Pancreas (tissue), 10 donors: ENCODE results near the gene THOP1. TPM values are rescaled to one million over a fixed set of nuclear protein-coding genes. Genes with fewer than 3 reads are reported as not detected.
"Not testable (repeated sequence)": the region's sequence is repeated elsewhere in the genome, so short reads cannot be mapped to it uniquely, and the experiment has no call there.

Source experiments
- ATAC-seq, 4 donors: fragments of 200-7000 bp; cut with Tn5 transposase; one replicate each; pipeline versions ENCODE4 v1.8.0 to v1.9.1; 2020; ENCODE audit warnings: mild to moderate bottlenecking in 4 of 4, moderate library complexity in 4 of 4
- DNase-seq, 6 donors: peaks; one replicate each; pipeline ENCODE4 v3.0.0-alpha.2; 2020
- FAIRE-seq: peaks from 2 replicates; lab custom pipeline; 2012; peaks lifted over from hg19 to GRCh38; lab: Jason Lieb, UNC
- H3K27ac ChIP-seq, 4 donors: fragments of 200-600 bp; sonication (generic); 1 replicate in 3 of 4; 2 replicates in 1 of 4; pipeline versions ENCODE4 v1.5.0 to v1.8.0; 2020
- H3K27me3 ChIP-seq, 4 donors: fragments of 200-600 bp; one replicate each; pipeline ENCODE4 v1.8.0; 2021
- H3K36me3 ChIP-seq, 3 donors: fragments of 200-600 bp; sonication (generic) in 1 of 3; one replicate each; pipeline versions ENCODE4 v1.5.0 to v1.8.0; 2020 to 2021
- H3K4me1 ChIP-seq, 3 donors: fragments of 200-600 bp; one replicate each; pipeline ENCODE4 v1.8.0; 2021
- H3K4me3 ChIP-seq, 4 donors: fragments of 200-600 bp; sonication (generic) in 2 of 4; one replicate each; pipeline versions ENCODE4 v1.5.0 to v1.8.0; 2020 to 2021
- H3K9me3 ChIP-seq, 4 donors: fragments of 200-600 bp; one replicate each; pipeline ENCODE4 v1.8.0; 2021
- WGBS, 2 donors: extraction: QIAGEN DNeasy Blood & Tissue Kit; methylation state at CpG; one replicate each; pipeline ENCODE4 v1.1.7; 2013; 5-methylcytosine and 5-hydroxymethylcytosine counted together
- intact Hi-C, 3 donors: fragments of 100-400 bp; cut with DNase I; formaldehyde crosslinking; loops; one replicate each; pipeline versions ENCODE4 v1.11.1 to v1.14.2; 2022
- polyA plus RNA-seq, 2 donors: library from polyadenylated mRNA; stranded (reverse); fragments of 200-250 nt; gene quantifications; one replicate each; pipeline ENCODE4 v1.2.3, GENCODE V29; 2013
- total RNA-seq, 6 donors: library from RNA; stranded (reverse); fragmentation: NEBNext Ultra II Directional in 4 of 6; extraction: Animal tissue kit (Norgen Biotek cat#: 25700) in 4 of 6; gene quantifications; one replicate each; pipeline versions ENCODE4 v1.2.1 to v1.2.4, GENCODE V29; 2021 to 2023
- TF ChIP-seq, protein P1 (sequence below), 4 donors: fragments of 200-600 bp; sonication (generic) in 3 of 4; IDR thresholded peaks; one replicate each; pipeline versions ENCODE4 v1.5.0 to v1.8.0; 2021; ENCODE audit warnings: antibody characterized with exemption in 4 of 4
- donor health status: healthy with polysubstance abuse.
- donor health status: DM: no; HTN: no; CAD: no; lungs with moderate emphysema.
- donor health status: DM: no; HTN: no; CAD: no.
- donor health status: control.
- donor health status: control.
- donor health status: Bipolar disorder and iron deficiency.
- donor health status: DM: yes; HTN: yes; CAD: no.
- donor health status: DM: no; HTN: no; CAD: no.
- donor health status: DM: no; HTN: no; CAD: no.
- donor health status: DM: yes; HTN: yes; CAD: no.

THOP1 gene
- total and polyA plus RNA-seq, 8 donors = 11.6 to 124 (median 20.5) TPM

DNA sequence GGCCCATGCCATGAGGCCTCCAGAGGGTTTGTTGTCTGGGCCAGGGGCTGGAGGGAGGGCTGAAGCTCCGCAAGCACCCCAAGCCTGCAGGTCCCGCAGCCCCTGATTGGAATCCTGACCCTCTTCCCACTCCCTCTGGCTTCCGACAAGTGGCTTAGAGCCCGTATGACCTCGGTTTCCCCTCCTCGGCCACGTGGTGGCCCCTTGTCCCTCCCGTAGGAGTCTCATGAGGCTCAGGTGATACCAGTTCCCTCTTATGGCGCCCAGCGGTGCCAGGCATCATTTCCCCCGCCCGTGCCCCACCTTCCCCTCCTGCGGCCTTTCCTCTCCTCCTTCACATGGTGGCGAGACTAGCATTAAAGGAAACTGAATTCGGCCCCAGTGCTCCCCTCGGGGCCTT is 6.1 kb downstream of the THOP1 start:
- Histone ChIP-seq H3K4me3 (no peak overlapping the region), H3K27me3 (no peaks in the 10 kb centered on the region), H3K4me1 (no peaks in the 10 kb centered on the region), H3K9me3 (no peaks in the 10 kb centered on the region), H3K36me3 (no peaks in the 10 kb centered on the region), H3K27ac (no peak overlapping the region)
- intact Hi-C loops = no loop called here
- DNase-seq = no peak
- TF ChIP-seq, protein P1, sequence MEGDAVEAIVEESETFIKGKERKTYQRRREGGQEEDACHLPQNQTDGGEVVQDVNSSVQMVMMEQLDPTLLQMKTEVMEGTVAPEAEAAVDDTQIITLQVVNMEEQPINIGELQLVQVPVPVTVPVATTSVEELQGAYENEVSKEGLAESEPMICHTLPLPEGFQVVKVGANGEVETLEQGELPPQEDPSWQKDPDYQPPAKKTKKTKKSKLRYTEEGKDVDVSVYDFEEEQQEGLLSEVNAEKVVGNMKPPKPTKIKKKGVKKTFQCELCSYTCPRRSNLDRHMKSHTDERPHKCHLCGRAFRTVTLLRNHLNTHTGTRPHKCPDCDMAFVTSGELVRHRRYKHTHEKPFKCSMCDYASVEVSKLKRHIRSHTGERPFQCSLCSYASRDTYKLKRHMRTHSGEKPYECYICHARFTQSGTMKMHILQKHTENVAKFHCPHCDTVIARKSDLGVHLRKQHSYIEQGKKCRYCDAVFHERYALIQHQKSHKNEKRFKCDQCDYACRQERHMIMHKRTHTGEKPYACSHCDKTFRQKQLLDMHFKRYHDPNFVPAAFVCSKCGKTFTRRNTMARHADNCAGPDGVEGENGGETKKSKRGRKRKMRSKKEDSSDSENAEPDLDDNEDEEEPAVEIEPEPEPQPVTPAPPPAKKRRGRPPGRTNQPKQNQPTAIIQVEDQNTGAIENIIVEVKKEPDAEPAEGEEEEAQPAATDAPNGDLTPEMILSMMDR (IDR thresholded peaks at IDR 0.05) = no peak
- 90 to 97% methylated on average over 13 to 16 of the region's 16 CpGs for WGBS, 2 donors
- ATAC-seq = no peak
- no peak for FAIRE-seq

DNA sequence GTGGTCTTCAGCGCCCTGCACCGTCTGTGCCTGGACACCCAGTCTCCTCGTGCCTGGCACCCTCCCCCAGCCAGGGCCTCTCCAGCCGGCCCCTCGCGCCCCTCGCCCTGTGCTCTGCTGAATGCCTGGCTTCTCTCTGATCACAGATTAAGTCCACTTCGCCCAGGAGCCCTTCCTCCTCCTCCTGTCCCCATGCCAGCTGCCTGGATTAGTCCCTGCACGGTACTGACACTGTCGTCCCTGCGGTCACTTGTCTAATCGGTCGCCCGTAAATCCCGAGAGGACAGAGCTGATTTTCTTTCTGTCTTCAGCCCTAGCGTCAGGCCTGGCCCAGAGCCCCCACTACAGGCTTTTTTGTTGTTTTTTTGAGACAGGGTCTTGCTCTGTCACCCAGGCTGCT is 6.6 kb downstream of the THOP1 start:
- Histone ChIP-seq H3K9me3 (no peaks in the 10 kb centered on the region), H3K27me3 (no peaks in the 10 kb centered on the region), H3K27ac (no peak overlapping the region), H3K36me3 (no peaks in the 10 kb centered on the region), H3K4me3 (no peak overlapping the region), H3K4me1 (no peaks in the 10 kb centered on the region)
- intact Hi-C loops = no loop called here
- DNase-seq (no peak), ATAC-seq (no peak), FAIRE-seq (no peak)
- TF ChIP-seq, protein P1 (IDR thresholded peaks at IDR 0.05) = no peak
- 87 to 94% methylated on average over 16 of the region's 16 CpGs for WGBS, 2 donors

DNA sequence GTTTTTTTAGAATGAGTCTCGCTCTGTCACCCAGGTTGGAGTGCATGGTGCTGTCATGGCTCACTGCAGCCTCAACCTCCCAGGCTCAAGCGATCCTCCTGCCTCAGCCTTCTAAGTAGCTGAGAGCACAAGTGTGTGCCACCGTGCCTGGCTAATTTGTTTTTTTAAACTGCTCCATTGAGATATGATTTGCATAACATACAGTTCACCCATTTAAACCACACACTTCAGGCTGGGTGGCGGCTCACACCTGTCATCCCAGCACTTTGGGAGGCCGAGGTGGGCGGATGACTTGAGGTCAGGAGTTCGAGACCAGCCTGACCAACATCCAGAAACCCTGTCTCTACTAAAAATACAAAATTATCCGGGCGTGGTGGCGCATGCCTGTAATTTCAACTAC is 7.4 kb downstream of the THOP1 start:
- H3K9me3 ChIP-seq, H3K27me3 ChIP-seq, ATAC-seq, H3K36me3 ChIP-seq, H3K4me1 ChIP-seq, FAIRE-seq, H3K27ac ChIP-seq, intact Hi-C loops, DNase-seq, H3K4me3 ChIP-seq: not testable (repeated sequence)
- WGBS, 2 donors = 96 to 97% methylated on average over 10 of the region's 10 CpGs

DNA sequence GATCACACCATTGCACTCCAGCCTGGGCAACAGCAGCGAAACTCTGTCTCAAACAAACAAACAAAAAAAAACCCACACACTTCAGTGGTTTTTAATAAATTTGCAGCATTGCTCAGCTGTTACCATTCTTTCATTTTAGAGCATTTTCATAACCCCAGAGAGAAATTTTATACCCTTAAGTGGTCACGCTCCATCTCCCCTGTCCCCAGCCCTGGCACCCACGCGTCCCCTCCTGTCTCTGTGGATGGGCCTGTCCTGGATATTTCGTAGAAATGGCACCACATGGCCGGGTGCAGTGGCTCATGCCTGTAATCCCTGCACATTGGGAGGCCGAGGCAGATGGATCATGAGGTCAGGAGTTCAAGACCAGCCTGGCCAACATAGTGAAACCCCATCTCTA is 7.8 kb downstream of the THOP1 start:
- 97% methylated on average over 7 of the region's 7 CpGs for WGBS, 2 donors
- TF ChIP-seq, protein P1 (IDR thresholded peaks at IDR 0.05) = no peak
- Histone ChIP-seq H3K27me3 (no peaks in the 10 kb centered on the region), H3K36me3 (no peaks in the 10 kb centered on the region), H3K9me3 (no peaks in the 10 kb centered on the region), H3K4me1 (no peaks in the 10 kb centered on the region), H3K4me3 (no peak overlapping the region), H3K27ac (no peak overlapping the region)
- FAIRE-seq = no peak
- no peak for ATAC-seq
- intact Hi-C loops = no loop called here
- DNase-seq = no peak

DNA sequence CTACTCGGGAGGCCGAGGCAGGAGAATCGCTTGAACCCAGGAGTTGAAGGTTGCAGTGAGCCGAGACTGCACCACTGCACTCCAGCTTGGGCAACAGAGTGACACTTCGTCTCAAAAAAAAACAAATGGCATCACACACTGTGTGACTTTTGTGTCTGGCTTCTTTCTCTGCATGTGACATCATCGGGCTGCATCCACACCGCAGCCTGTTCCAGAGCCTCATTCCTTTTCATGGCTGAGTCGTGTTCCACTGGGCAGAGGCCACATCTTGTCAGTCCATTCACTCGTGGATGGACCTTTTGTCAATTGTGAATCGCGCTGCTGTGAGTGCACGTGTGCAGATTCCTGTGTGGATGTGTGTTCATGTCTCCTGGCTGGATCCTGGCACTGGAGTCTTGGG is 8.3 kb downstream of the THOP1 start:
- DNase-seq = no peak
- H3K27ac ChIP-seq = no peak overlapping the region
- no peaks in the 10 kb centered on the region for H3K27me3 ChIP-seq
- no peaks in the 10 kb centered on the region for H3K36me3 ChIP-seq
- 95% methylated on average over 12 of the region's 12 CpGs for WGBS, 2 donors
- no peak overlapping the region for H3K4me3 ChIP-seq
- intact Hi-C loops = no loop called here
- H3K4me1 ChIP-seq = no peaks in the 10 kb centered on the region
- TF ChIP-seq, protein P1 (IDR thresholded peaks at IDR 0.05) = no peak
- no peak for FAIRE-seq
- ATAC-seq = no peak
- no peaks in the 10 kb centered on the region for H3K9me3 ChIP-seq
